WTC11 (cell line): ENCODE results near the gene TSHZ3. TPM values are rescaled to one million over a fixed set of nuclear protein-coding genes. Genes with fewer than 3 reads are reported as not detected.

Source experiments
- ATAC-seq: fragments of 200-7000 bp; cut with Tn5 transposase; 2 replicates; pipeline ENCODE4 v1.10.0; 2021; ENCODE audit warnings: mild to moderate bottlenecking, moderate library complexity
- CTCF ChIA-PET: fragments of 300-600 bp; sonication (Branson Sonifier 250); formaldehyde crosslinking; loops from one replicate; lab custom pipeline; 2021; ENCODE audit warnings: antibody characterized with exemption; lab: Charles Lee
- POLR2A ChIA-PET: fragments of 350-600 bp; sonication (Branson Sonifier 250); formaldehyde crosslinking; loops from one replicate; lab custom pipeline; 2021; ENCODE audit warnings: antibody characterized with exemption; lab: Charles Lee
- DNase-seq: peaks from one replicate; pipeline ENCODE4 v3.0.0; 2021; ENCODE audit warnings: low spot score
- H3K27ac Mint-ChIP-seq: 2 replicates; pipeline ENCODE4 v1.8.0; 2021; ENCODE audit warnings: mixed read lengths
- H3K27me3 Mint-ChIP-seq: 2 replicates; pipeline ENCODE4 v1.8.0; 2021; ENCODE audit warnings: low read depth, mild to moderate bottlenecking, moderate library complexity, mixed read lengths
- H3K36me3 Mint-ChIP-seq: 2 replicates; pipeline ENCODE4 v1.8.0; 2021; ENCODE audit warnings: mixed read lengths
- H3K4me1 Mint-ChIP-seq: 2 replicates; pipeline ENCODE4 v1.8.0; 2022; ENCODE audit warnings: mixed read lengths
- H3K4me3 Mint-ChIP-seq: 2 replicates; pipeline ENCODE4 v1.8.0; 2021; ENCODE audit warnings: mild to moderate bottlenecking, moderate library complexity, mixed read lengths
- H3K9me3 Mint-ChIP-seq: 2 replicates; pipeline ENCODE4 v1.8.0; 2021; ENCODE audit warnings: mixed read lengths
- ATF6 ChIP-seq: sonication (generic); formaldehyde crosslinking; IDR thresholded peaks from 2 replicates; pipeline ENCODE4 v1.8.1; 2023; ENCODE audit warnings: mild to moderate bottlenecking, missing genetic modification reagents
- ESRRA ChIP-seq: sonication (generic); formaldehyde crosslinking; IDR thresholded peaks from 2 replicates; pipeline ENCODE4 v1.8.1; 2022; ENCODE audit warnings: mild to moderate bottlenecking, missing genetic modification reagents, borderline replicate concordance
- ETV6 ChIP-seq: sonication (generic); formaldehyde crosslinking; IDR thresholded peaks from 2 replicates; pipeline ENCODE4 v1.8.1; 2022; ENCODE audit warnings: mild to moderate bottlenecking, missing genetic modification reagents
- SMAD4 ChIP-seq: sonication (generic); formaldehyde crosslinking; IDR thresholded peaks from 2 replicates; pipeline ENCODE4 v1.8.0; 2022; ENCODE audit warnings: mild to moderate bottlenecking, missing genetic modification reagents
- TEAD1 ChIP-seq: sonication (generic); formaldehyde crosslinking; IDR thresholded peaks from 2 replicates; pipeline ENCODE4 v1.8.0; 2022; ENCODE audit warnings: mild to moderate bottlenecking, missing genetic modification reagents
- ZNF317 ChIP-seq: sonication (generic); formaldehyde crosslinking; IDR thresholded peaks from 2 replicates; pipeline ENCODE4 v1.8.1; 2023; ENCODE audit warnings: low read depth, mild to moderate bottlenecking, moderate library complexity, missing genetic modification reagents, borderline replicate concordance
- total RNA-seq: library from RNA; stranded (reverse); gene quantifications from 3 replicates; pipeline ENCODE4 v1.2.3, GENCODE V29; 2021
- TF ChIP-seq, protein P1 (sequence below): fragments of 200-600 bp; IDR thresholded peaks from 2 replicates; pipeline ENCODE4 v1.8.0; 2022; ENCODE audit warnings: antibody characterized with exemption
- TF ChIP-seq, protein P2 (sequence below): sonication (generic); formaldehyde crosslinking; IDR thresholded peaks from 2 replicates; pipeline ENCODE4 v1.8.1; 2023; ENCODE audit warnings: mild to moderate bottlenecking, missing genetic modification reagents
- TF ChIP-seq, protein P3 (sequence below): sonication (generic); formaldehyde crosslinking; conservative IDR thresholded peaks from 2 replicates; pipeline ENCODE4 v1.8.1; 2022; ENCODE audit warnings: mild to moderate bottlenecking, missing genetic modification reagents
- TF ChIP-seq, protein P4 (sequence below): fragments of 250-450 bp; sonication (Bioruptor Pico); IDR thresholded peaks from 2 replicates; pipeline ENCODE4 v2.1.2; 2022; ENCODE audit warnings: mild to moderate bottlenecking, moderate library complexity
- TF ChIP-seq, protein P5 (sequence below): sonication (generic); formaldehyde crosslinking; IDR thresholded peaks from 2 replicates; pipeline ENCODE4 v1.8.0; 2022; ENCODE audit warnings: missing genetic modification reagents
- TF ChIP-seq, protein P6 (sequence below): sonication (generic); formaldehyde crosslinking; IDR thresholded peaks from 2 replicates; pipeline ENCODE4 v1.8.0; 2022; ENCODE audit warnings: mild to moderate bottlenecking, missing genetic modification reagents

The TSHZ3 gene
- total RNA-seq, 1 experiment from 2014 or later: 21.4 TPM

DNA sequence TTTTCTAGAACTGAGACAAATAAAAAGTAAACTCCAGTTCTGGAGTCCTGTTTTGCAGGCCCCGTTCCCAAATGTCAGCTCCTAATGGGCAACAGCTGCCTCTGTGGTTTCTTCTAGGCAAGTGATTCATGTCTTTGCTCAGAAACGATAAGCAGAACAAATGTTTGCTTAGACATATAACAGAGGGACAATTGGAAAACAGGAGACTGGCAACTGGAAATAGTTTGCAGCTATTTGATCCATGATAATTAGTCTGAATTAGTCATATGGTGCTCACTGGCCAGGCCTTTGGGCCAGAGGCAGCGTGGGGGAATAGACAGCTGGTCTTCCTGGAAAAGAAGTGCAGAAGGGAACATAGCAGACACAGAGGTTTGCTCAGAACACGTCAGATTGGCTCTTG lies 29.2 kb upstream of the TSHZ3 start:
- H3K36me3 Mint-ChIP-seq: peaks cover 21% of the 10 kb centered on the region

GRCh38 chr19:31377736-31378135 lies 28.5 kb upstream of the TSHZ3 start:
- no peak overlapping the region for H3K27ac Mint-ChIP-seq
- DNase-seq (no peak), ATAC-seq (no peak)
- peaks cover under 1% of the 10 kb centered on the region; the same call in 1 of the 2 replicates for H3K27me3 Mint-ChIP-seq
- ChIA-PET POLR2A (no interaction called here), CTCF (no interaction called here)
- H3K9me3 Mint-ChIP-seq: peaks cover 17% of the 10 kb centered on the region
- H3K36me3 Mint-ChIP-seq: peaks cover 24% of the 10 kb centered on the region
- H3K4me1 Mint-ChIP-seq: no peaks in the 10 kb centered on the region; the same call in 1 of the 2 replicates
- H3K4me3 Mint-ChIP-seq: no peak overlapping the region
- TF ChIP-seq SMAD4 (CRISPR knock-in tag) (no peak), ZNF317 (no peak)
- TF ChIP-seq, protein P1, sequence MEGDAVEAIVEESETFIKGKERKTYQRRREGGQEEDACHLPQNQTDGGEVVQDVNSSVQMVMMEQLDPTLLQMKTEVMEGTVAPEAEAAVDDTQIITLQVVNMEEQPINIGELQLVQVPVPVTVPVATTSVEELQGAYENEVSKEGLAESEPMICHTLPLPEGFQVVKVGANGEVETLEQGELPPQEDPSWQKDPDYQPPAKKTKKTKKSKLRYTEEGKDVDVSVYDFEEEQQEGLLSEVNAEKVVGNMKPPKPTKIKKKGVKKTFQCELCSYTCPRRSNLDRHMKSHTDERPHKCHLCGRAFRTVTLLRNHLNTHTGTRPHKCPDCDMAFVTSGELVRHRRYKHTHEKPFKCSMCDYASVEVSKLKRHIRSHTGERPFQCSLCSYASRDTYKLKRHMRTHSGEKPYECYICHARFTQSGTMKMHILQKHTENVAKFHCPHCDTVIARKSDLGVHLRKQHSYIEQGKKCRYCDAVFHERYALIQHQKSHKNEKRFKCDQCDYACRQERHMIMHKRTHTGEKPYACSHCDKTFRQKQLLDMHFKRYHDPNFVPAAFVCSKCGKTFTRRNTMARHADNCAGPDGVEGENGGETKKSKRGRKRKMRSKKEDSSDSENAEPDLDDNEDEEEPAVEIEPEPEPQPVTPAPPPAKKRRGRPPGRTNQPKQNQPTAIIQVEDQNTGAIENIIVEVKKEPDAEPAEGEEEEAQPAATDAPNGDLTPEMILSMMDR: no peak
- TF ChIP-seq, protein P2, sequence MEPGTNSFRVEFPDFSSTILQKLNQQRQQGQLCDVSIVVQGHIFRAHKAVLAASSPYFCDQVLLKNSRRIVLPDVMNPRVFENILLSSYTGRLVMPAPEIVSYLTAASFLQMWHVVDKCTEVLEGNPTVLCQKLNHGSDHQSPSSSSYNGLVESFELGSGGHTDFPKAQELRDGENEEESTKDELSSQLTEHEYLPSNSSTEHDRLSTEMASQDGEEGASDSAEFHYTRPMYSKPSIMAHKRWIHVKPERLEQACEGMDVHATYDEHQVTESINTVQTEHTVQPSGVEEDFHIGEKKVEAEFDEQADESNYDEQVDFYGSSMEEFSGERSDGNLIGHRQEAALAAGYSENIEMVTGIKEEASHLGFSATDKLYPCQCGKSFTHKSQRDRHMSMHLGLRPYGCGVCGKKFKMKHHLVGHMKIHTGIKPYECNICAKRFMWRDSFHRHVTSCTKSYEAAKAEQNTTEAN (CRISPR knock-in tag): no peak

More for the DNA sequence above, 29.2 kb upstream of the TSHZ3 start:
- Mint-ChIP-seq H3K4me3 (no peak overlapping the region), H3K27me3 (no peaks in the 10 kb centered on the region; the same call in 1 of the 2 replicates), H3K4me1 (no peaks in the 10 kb centered on the region; the same call in 1 of the 2 replicates), H3K9me3 (peaks cover 13% of the 10 kb centered on the region)
- no peak for ATAC-seq
- CTCF ChIA-PET: no interaction called here
- TF ChIP-seq TEAD1 (CRISPR knock-in tag) (no peak), ESRRA (CRISPR knock-in tag) (no peak), ETV6 (CRISPR knock-in tag) (no peak), ATF6 (CRISPR knock-in tag) (no peak)
- TF ChIP-seq, protein P3, sequence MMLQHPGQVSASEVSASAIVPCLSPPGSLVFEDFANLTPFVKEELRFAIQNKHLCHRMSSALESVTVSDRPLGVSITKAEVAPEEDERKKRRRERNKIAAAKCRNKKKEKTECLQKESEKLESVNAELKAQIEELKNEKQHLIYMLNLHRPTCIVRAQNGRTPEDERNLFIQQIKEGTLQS (CRISPR knock-in tag): no peak
- TF ChIP-seq, protein P4, sequence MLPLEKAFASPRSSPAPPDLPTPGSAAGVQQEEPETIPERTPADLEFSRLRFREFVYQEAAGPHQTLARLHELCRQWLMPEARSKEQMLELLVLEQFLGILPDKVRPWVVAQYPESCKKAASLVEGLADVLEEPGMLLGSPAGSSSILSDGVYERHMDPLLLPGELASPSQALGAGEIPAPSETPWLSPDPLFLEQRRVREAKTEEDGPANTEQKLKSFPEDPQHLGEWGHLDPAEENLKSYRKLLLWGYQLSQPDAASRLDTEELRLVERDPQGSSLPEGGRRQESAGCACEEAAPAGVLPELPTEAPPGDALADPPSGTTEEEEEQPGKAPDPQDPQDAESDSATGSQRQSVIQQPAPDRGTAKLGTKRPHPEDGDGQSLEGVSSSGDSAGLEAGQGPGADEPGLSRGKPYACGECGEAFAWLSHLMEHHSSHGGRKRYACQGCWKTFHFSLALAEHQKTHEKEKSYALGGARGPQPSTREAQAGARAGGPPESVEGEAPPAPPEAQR (CRISPR knock-in tag): no peak
- TF ChIP-seq, protein P5, sequence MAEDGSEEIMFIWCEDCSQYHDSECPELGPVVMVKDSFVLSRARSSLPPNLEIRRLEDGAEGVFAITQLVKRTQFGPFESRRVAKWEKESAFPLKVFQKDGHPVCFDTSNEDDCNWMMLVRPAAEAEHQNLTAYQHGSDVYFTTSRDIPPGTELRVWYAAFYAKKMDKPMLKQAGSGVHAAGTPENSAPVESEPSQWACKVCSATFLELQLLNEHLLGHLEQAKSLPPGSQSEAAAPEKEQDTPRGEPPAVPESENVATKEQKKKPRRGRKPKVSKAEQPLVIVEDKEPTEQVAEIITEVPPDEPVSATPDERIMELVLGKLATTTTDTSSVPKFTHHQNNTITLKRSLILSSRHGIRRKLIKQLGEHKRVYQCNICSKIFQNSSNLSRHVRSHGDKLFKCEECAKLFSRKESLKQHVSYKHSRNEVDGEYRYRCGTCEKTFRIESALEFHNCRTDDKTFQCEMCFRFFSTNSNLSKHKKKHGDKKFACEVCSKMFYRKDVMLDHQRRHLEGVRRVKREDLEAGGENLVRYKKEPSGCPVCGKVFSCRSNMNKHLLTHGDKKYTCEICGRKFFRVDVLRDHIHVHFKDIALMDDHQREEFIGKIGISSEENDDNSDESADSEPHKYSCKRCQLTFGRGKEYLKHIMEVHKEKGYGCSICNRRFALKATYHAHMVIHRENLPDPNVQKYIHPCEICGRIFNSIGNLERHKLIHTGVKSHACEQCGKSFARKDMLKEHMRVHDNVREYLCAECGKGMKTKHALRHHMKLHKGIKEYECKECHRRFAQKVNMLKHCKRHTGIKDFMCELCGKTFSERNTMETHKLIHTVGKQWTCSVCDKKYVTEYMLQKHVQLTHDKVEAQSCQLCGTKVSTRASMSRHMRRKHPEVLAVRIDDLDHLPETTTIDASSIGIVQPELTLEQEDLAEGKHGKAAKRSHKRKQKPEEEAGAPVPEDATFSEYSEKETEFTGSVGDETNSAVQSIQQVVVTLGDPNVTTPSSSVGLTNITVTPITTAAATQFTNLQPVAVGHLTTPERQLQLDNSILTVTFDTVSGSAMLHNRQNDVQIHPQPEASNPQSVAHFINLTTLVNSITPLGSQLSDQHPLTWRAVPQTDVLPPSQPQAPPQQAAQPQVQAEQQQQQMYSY (CRISPR knock-in tag): no peak
- TF ChIP-seq, protein P6, sequence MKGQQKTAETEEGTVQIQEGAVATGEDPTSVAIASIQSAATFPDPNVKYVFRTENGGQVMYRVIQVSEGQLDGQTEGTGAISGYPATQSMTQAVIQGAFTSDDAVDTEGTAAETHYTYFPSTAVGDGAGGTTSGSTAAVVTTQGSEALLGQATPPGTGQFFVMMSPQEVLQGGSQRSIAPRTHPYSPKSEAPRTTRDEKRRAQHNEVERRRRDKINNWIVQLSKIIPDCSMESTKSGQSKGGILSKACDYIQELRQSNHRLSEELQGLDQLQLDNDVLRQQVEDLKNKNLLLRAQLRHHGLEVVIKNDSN (CRISPR knock-in tag): no peak
- TF ChIP-seq, protein P1: no peak
- TF ChIP-seq, all 79 proteins: peak for 0
- no peak for DNase-seq
- POLR2A ChIA-PET: no interaction called here
- no peak overlapping the region for H3K27ac Mint-ChIP-seq
